ENCODE results near the gene KCNN4. TPM values are rescaled to one million over a fixed set of nuclear protein-coding genes. Genes with fewer than 3 reads are reported as not detected.

The KCNN4 gene
- total RNA-seq, 1 donor: 39.9 TPM

DNA sequence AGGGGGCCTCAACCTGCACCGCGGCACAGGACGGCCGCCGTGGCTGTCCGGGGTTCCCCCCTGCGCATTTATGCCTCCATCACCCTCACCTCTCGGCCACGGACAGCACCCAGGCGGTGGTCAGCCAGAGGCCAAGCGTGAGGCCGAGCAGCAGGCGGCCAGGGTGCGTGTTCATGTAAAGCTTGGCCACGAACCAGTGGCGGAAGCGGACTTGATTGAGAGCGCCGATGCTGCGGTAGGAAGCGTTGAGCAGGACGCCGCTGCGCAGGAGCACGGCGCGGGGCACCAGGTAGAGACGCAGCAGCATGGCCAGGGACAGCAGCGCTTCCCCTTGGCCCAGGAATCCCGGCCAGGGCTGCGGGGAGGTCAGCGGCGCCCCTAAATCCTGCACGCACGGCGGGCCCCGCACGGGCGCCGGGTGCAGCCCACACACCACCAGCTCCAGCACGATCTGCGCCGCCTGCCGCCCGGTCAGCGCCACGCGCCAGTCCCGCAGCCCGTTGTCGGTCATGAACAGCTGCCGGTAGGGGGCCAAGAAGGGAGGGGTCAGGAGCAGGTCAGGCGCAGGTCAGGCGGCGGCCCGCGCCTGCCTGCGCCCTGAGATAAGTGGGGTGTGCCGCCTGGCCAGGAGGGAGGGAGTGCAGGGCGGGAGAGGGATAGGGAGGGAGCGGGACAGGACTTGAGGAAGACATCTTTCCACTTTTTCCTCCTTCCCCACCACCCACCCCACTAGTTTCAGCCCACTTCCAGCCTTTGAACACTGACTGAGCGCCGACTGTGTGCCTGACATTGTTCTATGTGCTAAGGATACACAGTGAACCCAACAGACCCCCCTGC, 6.5 kb downstream of the KCNN4 start:
- DNase-seq (ENCODE audit: low read depth): peak; percentile 58
- H3K4me3 ChIP-seq (ENCODE audit: low read depth, low read length): no peak overlapping the region

DNA sequence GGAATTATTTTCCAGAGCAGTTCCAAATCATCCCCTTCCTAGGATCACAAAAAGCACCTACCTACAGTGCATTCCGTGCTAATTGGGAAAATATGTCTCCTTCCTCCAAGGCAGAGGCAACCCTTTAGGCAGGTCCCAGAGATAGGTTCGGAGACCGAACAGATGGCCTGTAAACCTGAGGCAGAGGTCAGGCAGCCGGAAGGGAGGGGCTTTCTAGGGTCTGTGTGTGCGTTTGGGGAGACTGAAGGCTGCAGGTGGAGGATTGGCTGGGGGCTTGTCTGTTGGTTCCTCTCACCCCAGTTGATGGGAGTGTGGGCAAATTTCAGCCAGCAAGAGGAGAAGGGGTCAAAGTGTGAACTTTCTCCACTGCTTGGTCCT, 7.1 kb downstream of the KCNN4 start:
- DNase-seq (ENCODE audit: low read depth): no peak
- TF ChIP-seq, protein P1, sequence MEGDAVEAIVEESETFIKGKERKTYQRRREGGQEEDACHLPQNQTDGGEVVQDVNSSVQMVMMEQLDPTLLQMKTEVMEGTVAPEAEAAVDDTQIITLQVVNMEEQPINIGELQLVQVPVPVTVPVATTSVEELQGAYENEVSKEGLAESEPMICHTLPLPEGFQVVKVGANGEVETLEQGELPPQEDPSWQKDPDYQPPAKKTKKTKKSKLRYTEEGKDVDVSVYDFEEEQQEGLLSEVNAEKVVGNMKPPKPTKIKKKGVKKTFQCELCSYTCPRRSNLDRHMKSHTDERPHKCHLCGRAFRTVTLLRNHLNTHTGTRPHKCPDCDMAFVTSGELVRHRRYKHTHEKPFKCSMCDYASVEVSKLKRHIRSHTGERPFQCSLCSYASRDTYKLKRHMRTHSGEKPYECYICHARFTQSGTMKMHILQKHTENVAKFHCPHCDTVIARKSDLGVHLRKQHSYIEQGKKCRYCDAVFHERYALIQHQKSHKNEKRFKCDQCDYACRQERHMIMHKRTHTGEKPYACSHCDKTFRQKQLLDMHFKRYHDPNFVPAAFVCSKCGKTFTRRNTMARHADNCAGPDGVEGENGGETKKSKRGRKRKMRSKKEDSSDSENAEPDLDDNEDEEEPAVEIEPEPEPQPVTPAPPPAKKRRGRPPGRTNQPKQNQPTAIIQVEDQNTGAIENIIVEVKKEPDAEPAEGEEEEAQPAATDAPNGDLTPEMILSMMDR (IDR thresholded peaks at IDR 0.05; ENCODE audit: insufficient read depth, low read length): no peak
- no peak overlapping the region for H3K4me3 ChIP-seq (ENCODE audit: low read depth, low read length)

More for the DNA sequence above, 6.5 kb downstream of the KCNN4 start:
- TF ChIP-seq, protein P1 (IDR thresholded peaks at IDR 0.05; ENCODE audit: insufficient read depth, low read length): peak; percentile 59

DNA sequence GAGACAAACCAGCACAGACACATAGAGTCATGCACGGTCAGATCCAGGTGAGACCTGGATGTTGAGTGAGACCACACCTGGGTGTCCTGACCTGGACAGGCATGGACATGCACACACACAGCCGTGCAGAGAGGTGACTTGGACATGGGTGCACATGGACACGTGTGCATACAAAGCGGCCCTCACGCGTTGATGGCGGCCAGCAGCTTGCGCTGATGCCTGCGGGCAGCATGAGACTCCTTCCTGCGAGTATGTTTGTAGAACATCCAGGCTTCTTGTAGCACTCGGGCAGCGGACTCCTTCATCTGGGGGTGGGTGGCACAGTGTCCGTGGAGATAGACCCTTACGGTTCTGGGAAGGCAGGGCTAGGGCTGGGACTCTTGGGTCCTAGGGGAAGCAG, 11.5 kb downstream of the KCNN4 start:
- no peak for DNase-seq (ENCODE audit: low read depth)
- TF ChIP-seq, protein P1 (IDR thresholded peaks at IDR 0.05; ENCODE audit: insufficient read depth, low read length): no peak
- no peak overlapping the region for H3K4me3 ChIP-seq (ENCODE audit: low read depth, low read length)

DNA sequence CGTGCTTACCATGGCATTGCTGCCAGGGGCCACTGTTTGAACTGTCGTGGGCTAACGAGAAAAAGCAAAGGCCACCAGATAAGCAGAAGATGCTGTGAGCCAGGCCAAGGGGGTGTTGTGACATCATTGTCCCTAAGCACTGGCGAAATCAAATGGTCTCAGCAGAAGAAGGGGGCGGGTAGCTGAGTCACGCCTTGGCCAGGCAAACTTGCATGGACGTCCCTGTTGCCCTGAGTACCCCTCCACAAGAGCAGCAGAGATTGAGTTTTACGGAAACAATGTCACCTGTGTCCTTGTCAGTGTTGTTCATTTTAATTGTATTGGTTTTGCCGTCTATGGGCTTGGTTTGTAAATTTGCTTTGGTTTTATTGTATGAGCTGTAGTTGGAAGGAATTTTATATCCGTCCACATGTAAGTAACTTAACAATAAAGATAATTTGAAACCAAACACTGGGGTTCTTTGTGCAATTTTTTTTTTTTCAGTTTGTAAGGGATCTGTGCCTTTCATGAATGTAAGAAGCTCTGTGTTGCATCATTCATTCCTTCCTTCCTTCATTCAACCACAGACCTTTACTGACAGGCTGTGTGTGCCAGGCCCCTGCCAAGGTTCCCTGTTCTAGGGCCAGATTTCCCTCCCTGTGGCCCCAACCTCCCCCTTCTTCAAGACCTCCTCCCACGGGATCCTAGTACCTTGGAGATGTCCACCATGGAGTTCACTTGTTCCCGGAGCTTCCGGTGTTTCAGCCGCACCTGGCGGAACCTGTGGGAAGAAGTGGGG, 12.3 kb downstream of the KCNN4 start:
- no peak overlapping the region for H3K4me3 ChIP-seq (ENCODE audit: low read depth, low read length)
- TF ChIP-seq, protein P1 (IDR thresholded peaks at IDR 0.05; ENCODE audit: insufficient read depth, low read length): no peak
- DNase-seq (ENCODE audit: low read depth): peak; percentile 28

DNA sequence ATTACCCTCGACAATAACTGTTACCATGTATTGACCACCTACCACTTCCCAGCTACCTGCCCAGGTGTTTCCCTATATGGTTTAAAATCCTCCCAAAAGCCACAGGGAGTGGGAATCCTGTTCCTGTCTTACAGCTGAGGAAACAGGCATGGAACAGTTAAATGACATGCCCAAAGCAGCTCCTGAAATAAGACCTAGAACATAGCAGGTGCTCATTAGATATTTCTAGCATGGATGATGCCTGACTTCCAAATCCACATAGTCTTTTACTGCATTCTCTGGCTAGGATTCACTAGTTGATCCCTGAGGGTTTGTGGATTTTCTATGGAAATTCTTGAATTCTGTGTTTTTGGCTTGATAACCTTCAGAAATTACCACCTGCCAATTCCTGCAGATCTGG, 13.0 kb downstream of the KCNN4 start:
- DNase-seq (ENCODE audit: low read depth): peak; percentile 34
- H3K4me3 ChIP-seq (ENCODE audit: low read depth, low read length): no peak overlapping the region
- TF ChIP-seq, protein P1 (IDR thresholded peaks at IDR 0.05; ENCODE audit: insufficient read depth, low read length): no peak

GRCh38 chr19:43767316-43767715, 13.5 kb downstream of the KCNN4 start:
- TF ChIP-seq, protein P1 (IDR thresholded peaks at IDR 0.05; ENCODE audit: insufficient read depth, low read length): no peak
- no peak for DNase-seq (ENCODE audit: low read depth)
- no peak overlapping the region for H3K4me3 ChIP-seq (ENCODE audit: low read depth, low read length)

All from fibroblast of the aortic adventitia (primary cell).